NCI-H460 (cell line): ENCODE measurements around the gene PSMD3. TPM values are rescaled to one million over a fixed set of nuclear protein-coding genes. Genes with fewer than 3 reads are reported as not detected.

Experiments
- DNase-seq: peaks from one replicate; pipeline ENCODE4 v3.0.0-alpha.2; 2016; ENCODE audit warnings: low read depth; ENCODE audit errors: extremely low read depth
- total RNA-seq: library from RNA; depleted of rRNA; stranded (reverse); fragments of >200 nt; shearing (Covaris generic); gene quantifications from 2 replicates; pipeline ENCODE4 v1.2.3, GENCODE V29; 2014

Gene PSMD3
- total RNA-seq, 1 experiment from 2014 or later = 139 TPM

DNA sequence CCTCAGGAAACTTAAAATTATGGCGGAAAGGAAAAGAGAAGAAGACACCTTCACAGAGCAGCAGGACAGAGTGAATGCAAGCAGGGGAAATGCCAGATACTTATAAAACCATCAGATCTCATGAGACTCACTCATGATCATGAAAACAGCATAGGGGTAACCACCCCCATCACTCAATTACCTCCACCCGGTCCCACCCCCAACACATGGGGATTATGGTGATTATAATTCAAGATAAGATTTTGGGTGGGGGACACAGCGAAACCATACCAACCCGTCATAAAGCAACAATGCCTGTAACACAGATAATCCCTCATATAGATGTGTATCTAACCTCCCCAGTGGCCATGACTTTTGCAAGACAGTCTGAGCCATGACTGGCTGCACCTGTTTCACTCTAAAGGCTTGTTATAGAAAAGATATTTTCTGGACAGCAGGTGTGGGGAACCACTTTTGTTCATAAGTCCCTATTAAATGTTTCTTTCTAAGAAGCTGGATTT is 24.8 kb upstream of the PSMD3 start:
- no peak for DNase-seq

DNA sequence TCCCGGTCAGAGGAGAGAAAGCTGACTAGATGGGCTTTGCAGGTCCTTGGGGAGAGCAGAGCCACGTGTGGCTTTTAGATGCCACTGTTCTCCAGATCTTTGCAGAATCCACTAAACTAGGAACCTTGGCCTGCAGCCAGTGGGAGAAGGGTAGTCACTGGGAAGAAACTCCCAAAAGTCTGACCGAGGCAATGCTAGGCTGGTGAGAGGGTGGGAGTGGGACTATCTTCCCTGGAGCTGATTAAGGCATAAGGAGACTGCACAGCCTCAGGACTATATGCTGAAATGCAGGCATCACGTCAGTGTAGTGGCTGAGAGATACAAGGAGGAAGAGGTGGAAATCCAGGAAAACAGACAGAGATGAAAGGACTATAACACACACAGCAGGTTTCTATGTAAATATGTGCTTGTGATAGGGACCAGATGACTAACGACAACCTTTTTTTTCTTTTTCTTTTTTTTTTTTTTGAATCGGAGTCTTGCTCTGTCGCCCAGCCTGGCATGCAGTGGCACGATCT is 20.0 kb upstream of the PSMD3 start:
- DNase-seq = no peak

DNA sequence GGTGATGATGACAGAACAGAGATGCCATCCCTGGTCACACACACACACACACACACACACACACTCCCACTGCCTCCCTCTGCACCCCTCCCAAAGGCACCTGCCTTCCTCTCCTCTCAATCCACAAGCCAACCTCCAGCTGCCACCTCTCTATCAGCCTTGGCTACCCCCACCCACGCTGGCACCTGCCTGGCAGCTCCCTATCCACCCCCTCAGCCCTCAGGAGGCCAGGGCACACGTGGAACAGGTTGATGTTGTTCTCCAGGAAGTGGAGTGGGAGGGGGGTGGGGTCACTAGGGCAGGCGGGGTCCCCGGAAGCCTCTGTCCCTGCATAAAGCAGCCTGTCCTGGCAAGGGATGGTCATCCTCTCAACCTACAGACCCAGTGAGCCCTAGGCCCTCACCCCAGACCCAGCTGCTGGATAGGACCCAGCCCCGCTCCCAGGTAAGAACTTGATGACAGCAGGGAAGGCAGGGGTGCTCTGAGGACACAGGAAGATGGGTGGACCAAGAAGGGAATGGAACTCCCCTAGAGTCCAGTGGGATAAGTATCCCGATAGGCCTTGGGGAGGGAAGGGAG is 17.9 kb upstream of the PSMD3 start, which contains the start of gene GSDMA:
Gene GSDMA, plus strand, starts transcription at position 363 of the 579 bp plus-strand sequence. CDS start 2,684 bp downstream, outside the sequence.
- DNase-seq = no peak

DNA sequence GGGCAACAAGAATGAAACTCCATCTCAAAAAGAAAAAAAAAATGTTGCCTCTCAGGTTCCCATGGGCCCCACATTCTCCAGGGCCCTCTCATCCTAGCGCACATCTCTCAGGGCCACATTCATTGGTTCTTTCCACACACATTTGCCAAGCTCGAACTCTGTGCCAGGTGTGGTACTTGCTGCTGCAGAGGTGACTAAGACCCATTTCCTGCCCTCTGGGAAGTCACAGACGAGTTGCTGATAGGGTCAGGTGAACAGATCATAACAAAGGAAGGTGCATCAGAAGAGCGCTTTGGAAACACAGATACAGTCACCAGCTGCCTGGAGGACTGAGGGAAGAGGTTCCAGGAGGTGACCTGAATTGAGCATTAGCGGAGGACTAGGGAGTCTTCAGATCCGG is 16.8 kb upstream of the PSMD3 start:
- DNase-seq = no peak

DNA sequence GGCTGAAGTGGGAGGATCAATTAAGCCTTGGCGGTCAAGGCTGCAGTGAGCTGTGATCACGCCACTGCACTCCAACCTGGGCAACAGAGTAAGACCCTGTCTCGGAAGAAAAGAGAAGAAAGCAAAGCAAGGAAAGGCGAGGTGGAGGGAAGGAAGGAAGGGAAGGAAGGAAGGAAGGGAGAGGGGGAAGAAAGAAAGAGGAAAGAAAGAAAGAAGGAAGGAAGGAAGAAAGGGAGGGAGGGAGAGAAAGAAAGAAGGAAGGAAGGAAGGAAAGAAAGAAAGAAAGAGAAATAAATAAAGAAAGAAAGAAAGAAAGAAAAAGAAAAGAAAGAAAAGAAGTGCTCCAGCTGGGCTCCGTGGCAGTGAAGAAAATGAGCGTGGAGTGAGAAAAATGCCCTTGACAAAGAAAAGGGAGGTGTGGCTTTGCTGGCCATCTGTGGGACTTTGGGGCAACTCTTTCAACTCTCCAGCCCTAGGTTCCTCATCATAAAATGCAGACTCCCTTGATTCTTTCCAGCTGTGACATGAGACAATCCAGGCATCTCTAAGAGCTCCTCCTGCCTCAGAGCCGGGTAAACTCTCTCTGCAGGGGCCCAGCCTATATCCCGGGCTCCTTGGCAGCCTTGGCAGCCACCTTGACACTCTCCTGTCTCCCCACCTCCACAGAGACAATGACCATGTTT is 15.4 kb upstream of the PSMD3 start:
- no peak for DNase-seq

DNA sequence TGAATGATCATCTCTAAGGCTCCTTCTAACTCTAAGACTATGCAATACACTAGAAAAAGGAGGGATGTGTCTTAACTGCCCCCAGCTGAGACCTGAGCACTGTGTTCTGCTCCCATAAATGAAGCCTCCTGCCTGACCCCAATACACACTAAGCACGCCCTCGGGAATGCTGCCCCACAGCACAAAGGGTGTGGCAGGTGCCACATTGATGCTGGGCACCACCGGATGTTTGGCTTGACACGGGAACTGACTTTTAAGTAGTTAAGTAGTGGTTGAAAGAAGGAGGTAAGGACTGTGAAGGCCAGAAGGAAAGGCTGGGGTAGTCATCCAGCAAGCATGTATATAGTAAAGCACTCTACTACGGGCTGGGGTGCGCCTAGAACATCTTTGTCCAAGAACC is 13.8 kb upstream of the PSMD3 start:
- DNase-seq = no peak

DNA sequence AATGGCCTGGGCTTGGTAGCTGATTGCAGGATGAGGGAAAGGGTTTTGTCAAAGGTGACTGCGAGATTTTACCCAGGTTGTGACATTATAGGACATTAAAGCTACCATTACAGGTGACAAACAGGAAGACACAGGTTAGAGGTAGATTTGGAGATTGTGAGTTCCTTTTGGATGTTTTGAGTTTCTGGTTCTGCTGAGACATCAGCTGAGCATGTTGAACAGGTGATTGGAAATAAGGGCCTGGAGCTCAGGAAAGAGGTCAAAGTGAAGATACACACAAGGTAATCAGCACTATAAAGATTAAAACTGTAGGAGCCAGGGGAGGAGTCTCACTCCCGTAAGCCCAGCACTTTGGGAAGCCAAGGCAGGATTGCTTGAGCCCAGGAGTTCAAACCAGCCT is 11.8 kb upstream of the PSMD3 start:
- DNase-seq = no peak

DNA sequence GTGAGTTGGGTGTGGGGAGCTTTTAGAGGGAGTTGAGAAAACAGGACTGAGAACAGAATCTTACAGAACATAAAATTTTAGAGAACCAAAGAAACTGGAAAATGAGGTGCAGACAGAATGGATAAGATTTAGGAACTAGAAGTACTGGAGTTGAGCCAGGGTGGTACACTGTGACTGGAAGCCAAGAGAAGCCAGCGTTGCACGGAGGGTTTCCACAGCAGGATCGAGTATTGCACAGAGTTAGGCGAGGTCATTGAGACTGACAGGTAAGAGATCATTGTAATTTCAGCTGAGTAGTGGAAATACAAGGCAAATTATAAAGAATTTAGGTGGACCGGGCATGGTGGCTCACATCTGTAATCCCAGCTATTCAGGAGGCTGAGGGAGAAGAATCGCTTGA is 11.2 kb upstream of the PSMD3 start:
- no peak for DNase-seq

DNA sequence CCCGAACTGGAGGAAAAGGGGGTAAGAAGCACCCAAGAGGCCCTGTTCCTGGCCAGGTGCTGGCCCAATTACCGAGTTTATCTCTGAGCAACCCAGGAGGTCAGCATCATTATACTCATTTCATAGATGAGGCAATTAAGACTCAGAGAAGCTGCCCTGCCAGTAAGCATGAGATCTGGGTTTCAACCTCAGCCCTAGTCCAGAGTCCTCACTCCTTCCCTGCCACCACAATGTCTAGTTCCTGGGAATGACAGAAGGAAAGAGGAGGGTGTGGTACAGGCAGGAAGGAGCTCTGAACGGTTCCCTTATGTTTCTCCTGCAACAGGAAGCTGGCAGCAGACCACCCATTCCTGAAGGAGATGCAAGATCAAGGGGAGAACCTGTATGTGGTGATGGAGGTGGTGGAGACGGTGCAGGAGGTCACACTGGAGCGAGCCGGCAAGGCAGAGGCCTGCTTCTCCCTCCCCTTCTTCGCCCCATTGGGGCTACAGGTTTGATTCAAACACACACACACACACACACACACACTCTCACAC is 10.4 kb upstream of the PSMD3 start:
- DNase-seq = no peak

DNA sequence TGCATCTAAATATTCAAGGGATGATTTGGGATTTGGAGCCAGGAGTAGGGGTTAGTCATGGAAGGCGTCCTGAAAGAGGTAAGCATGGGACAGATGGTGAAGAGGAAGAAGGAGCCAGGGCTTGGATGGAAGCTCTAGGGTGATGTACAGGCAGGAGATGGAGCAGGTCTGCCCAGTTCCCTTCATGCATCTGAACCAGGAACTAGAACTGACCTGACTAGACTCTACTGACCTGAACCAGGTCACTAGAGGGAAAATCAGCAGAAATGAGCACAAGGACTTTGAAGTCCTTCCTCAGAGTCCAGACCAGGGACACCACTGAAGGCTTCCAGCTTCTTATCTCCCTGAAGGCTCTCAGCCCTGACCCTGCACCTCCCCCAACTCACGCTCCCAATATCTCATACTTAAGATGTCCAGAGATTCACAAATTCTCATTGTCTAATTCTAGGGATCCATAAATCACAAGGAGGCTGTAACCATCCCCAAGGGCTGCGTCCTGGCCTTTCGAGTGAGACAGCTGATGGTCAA is 9.5 kb upstream of the PSMD3 start:
- DNase-seq = no peak

DNA sequence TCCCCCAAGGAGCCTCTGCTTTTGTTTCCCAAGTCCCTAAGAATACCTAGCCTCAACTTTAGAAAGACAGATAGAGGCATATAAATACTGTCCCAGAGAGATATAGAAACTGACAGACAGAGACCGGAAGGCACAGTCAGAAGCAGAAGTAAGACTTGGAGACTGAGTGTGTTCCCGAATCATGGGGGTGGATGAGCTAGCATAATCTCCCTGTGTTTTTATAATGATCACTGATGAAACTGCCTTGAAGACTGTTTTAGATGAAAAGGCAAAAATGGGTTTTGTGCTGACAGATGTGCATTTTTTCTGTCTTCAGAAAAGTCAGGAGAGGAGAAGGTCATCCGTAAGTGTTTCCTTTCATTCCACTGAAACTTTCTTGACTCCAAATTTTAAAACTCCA is 8.3 kb upstream of the PSMD3 start:
- DNase-seq = no peak

DNA sequence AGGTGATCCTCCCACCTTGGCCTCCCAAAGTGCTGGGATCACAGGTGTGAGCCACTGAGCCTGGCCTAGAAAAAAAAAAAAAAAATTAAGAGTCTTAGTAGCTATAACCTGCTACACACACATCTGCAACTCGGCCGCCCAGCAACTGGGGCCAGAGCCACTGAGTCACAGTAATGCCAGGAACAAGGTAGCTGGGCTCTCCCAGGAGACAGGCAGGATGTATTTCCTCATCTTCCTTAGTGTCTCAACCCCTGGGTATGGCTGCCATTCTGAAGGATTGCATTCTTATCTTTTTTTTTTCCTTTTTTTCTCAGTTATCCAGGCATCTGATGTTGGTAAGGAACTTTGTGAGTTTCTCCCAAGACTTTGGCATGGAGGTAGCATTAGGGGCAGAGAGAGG is 7.1 kb upstream of the PSMD3 start:
- no peak for DNase-seq

DNA sequence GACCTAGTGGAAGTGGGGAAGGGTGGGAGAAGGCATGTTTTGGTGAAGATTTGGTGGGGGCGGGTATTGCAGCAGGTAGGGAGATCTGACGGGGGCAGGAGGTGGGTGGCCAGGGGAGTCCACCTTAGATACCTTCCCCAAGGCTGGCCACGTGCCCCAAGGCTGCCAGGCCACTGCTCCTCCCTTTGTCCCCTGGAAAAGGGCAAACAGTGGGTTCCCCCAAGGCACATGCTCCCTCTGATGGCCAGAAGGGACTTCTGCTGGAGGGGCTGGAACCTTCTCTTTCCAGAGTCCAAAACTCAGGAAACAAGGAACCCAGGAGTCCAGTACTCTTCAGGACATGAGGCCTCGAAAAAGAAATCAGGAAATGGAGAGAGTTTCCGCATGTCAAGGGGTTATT is 6.2 kb upstream of the PSMD3 start:
- no peak for DNase-seq

DNA sequence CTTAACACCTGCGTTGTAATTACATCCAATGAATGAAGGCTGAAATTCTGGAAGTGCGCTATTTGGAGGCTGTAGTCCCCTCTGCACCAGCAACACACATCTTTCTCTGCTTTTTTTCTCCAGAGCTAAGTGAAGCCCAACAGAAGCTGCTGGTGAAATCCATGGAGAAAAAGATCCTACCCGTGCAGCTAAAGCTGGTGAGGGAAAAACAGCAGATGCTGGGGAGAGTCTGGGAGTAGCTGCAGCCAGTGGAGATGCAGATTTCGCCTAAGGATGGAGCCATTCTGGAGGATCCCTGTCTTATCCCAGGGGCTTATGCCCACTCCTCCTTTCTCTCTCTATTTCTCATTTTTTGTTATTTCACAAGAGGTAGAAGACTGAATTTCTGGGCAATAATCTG is 4.8 kb upstream of the PSMD3 start:
- DNase-seq = no peak

DNA sequence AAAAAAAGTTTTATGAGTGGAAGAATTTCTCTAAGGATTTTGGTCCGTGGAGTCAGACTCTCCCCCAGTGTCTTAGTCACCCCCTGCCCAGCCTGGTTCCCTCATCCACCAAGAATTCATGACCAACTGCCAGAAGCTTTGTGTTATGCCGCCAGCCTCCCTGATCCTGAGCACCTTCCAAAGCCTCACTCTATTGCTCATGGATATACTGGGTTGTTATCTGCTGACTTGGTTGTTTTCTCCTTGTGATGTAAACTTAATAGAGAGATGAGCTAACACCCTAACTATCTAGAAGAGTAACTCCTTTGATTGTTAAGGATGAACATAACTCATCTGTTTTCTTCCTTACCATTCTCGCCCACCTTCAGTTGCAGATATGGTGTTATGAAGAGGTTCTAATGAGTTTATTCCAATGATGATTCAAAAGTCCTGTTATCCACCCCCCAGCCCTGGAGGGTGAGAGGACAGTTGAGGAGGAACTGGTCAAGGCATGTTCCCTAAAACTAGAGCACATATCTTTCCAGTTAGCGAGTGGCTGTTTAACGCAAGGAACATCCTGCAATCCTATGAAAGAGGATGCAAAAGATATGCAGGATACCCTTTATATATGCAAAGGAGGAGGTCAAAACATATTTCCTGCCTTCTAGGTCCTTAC is 1.5 kb upstream of the PSMD3 start:
- DNase-seq = no peak

DNA sequence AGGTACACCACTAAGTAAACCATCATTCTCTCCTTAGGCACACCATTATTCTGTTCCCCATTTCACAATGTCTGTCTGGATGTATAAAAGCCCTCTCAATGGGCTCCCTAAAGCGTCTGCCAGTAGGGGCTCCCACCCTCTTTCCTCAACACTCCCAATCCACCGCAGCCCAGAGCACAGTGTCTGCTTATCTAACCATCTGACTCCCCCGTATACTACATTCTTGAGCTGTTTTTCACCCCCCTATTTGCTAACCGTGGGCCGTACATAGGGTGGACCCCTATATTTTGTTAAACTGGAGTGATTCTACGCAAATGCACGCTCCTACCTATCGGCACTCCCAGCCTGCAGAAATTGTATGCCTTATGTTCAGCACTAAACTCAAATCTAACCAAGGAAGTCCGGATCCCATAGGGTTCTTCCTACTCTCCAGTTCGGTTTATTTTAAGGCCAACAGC is 685 bp upstream of the PSMD3 start:
- no peak for DNase-seq

DNA sequence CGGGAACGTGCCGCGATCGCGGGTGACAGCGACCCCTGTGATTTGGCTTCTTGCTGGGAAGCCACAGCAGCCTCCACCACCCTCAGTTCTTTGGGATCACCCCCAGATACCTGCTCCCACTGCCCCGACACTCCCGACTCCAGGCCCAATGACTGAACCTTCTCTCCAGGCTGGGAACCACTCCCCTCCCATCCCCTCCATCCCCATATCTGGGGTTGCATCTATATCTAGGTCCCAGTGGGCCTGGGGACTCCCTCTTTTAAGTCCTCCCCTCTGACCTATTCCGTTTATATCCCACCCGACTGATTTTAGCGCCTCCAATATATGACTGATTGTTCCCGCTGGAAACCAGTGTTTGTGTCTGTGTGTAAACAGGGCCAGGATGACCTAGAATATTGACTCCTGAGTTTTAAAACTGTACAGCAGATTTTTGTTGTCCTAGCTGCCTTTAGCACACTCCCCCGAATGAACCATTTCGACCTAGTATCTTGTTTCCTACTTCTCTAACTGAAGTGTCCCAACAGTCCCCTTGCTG is 667 bp downstream of the PSMD3 start:
- no peak for DNase-seq

DNA sequence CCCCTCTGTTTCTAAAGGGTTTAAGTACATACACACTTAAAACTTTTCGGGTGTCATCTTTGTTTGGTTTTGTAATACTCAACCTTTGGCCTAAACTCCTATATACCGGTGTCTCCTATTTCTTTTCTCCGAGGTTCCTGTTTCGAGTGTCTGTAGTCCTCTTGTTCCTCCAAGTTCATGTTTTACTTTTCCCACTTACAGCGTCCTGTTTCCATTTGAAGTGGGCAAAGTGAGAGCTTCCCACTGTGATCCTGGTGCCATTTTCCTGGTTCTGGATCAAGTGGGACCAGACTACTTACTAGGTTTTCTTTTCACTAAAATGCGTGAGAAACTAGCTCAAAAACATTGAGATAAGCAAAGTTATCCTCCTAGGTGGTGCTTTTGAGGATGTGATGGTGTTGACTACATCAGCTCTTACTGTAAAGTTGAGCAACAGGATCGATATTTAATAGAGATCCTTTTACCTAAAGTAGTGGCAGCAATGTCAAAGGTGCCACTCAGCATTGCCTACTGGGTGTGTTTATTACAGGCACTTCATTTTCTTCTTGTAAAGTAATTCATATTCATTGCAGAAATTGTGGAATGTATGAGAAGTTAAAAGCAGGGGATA is 1.3 kb downstream of the PSMD3 start:
- no peak for DNase-seq

DNA sequence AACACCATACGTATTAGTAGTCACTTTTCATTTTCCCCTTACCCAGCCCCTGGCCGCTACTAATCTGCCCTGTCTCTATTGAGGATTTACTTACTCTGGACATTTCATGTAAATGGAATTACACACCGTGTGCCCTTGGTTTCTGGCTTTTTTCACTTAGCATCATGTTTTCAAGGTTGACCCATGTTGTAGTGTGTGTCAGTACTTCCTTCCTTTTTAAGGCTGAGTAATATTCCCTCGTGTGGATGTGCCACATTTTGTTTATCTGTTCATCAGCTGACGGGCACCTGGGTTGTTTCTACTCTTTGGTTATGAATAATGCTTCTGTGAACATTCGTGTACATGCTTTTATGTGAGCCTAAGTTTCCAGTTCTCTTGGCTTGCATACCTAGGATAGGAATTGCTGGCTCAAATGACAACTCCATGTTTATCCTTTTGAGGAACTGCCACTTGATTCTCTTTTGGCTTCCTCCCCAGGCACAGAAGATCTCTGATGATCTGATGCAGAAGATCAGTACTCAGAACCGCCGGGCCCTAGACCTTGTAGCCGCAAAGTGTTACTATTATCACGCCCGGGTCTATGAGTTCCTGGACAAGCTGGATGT is 7.7 kb downstream of the PSMD3 start:
- DNase-seq = no peak

DNA sequence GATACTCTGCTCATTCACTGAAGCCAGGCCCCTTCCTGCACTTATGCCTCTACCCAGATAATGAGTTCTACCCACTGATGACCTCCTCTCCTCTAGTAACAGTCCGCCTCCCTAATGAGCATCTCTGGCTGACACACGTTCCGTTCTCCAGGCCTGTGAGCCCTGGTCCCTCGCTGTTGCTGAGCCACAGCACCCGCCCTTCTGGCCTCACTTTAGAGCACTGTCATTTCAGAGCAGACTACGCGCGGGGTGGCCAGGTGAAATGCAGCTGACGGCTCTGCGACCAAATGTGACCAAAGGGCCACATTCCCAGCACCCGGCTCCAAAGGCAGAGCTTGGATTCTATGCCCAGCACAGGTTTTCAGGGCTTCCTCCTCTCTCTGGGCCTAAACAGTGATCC is 13.8 kb downstream of the PSMD3 start:
- no peak for DNase-seq
